ENCODE results near the gene XYLB. TPM values are rescaled to one million over a fixed set of nuclear protein-coding genes. Genes with fewer than 3 reads are reported as not detected.
A peak's percentile ranks its signal among the peaks of the same experiment; 100 is the strongest.

XYLB gene
- total and polyA plus RNA-seq, 2 of the 13 experiments (the other 11 are each of a cell fraction or from before 2014, with no cell fraction given): 25.9 to 30.0 TPM

GRCh38 chr3:38346587-38347410 is at the start of gene XYLB (continued):
- TF ChIP-seq KIAA2018 (CRISPR knock-in tag; IDR thresholded peaks at IDR 0.05; ENCODE audit: borderline replicate concordance): 0 out of 2 replicates have a peak, but pooled peaks have one; percentile 70
- TF ChIP-seq RAD21 (CRISPR knock-in tag; IDR thresholded peaks at IDR 0.05): peak; percentile 84
- TF ChIP-seq HNF1A (IDR thresholded peaks at IDR 0.05; ENCODE audit: low read depth): no peak
- peak; percentile 82 for TF ChIP-seq HNF1A (CRISPR knock-in tag; IDR thresholded peaks at IDR 0.05; ENCODE audit: borderline replicate concordance)
- TF ChIP-seq BRF2 (CRISPR knock-in tag; IDR thresholded peaks at IDR 0.05): peak; percentile 70; the same call in 1 of the 2 replicates
- TF ChIP-seq ZNF788 (CRISPR knock-in tag; IDR thresholded peaks at IDR 0.05; ENCODE audit: borderline replicate concordance): peak; percentile 95
- TF ChIP-seq KDM2A (CRISPR knock-in tag; IDR thresholded peaks at IDR 0.05; ENCODE audit: borderline replicate concordance, low read depth): peak; percentile 97
- TF ChIP-seq MYNN (CRISPR knock-in tag; IDR thresholded peaks at IDR 0.05; ENCODE audit: low read depth): peak; percentile 51; the same call in 1 of the 2 replicates
- TF ChIP-seq NRL (CRISPR knock-in tag; IDR thresholded peaks at IDR 0.05; ENCODE audit: borderline replicate concordance): peak; percentile 92
- TF ChIP-seq CENPBD1 (CRISPR knock-in tag; IDR thresholded peaks at IDR 0.05; ENCODE audit: borderline replicate concordance, low read depth): no peak; the same call in 1 of the 2 replicates
- peak; percentile 97 for TF ChIP-seq MXD4 (CRISPR knock-in tag; IDR thresholded peaks at IDR 0.05)
- peak; percentile 99; the same call in 1 of the 2 replicates for TF ChIP-seq THAP8 (CRISPR knock-in tag; IDR thresholded peaks at IDR 0.05; ENCODE audit: borderline replicate concordance)

All from HepG2 (cell line).